Thyroid gland (tissue), 4 donors: ENCODE measurements around the gene AMZ1.
"Not testable (repeated sequence)": the region's sequence is repeated elsewhere in the genome, so short reads cannot be mapped to it uniquely, and the experiment has no call there.

Experiments used
- POLR2A ChIP-seq, 2 donors: fragments of 450-650 bp; IDR thresholded peaks; one replicate each; pipeline ENCODE4 v1.6.1; 2017; ENCODE audit warnings: antibody characterized with exemption in 2 of 2, mild to moderate bottlenecking in 2 of 2, moderate library complexity in 1 of 2
- TF ChIP-seq, protein P1 (sequence below), 6 experiments: fragments of 200-600 bp in 3 of 6; fragments of 450-650 bp in 3 of 6; sonication (generic) in 3 of 6; IDR thresholded peaks; one replicate each; pipeline ENCODE4 v1.5.1; 2016 to 2019; ENCODE audit warnings: antibody characterized with exemption in 6 of 6, mild to moderate bottlenecking in 2 of 6, inconsistent platforms in 1 of 6, moderate library complexity in 1 of 6

GRCh38 chr7:2694122-2694436 is 6.1 kb downstream of the AMZ1 start:
- TF ChIP-seq, protein P1, sequence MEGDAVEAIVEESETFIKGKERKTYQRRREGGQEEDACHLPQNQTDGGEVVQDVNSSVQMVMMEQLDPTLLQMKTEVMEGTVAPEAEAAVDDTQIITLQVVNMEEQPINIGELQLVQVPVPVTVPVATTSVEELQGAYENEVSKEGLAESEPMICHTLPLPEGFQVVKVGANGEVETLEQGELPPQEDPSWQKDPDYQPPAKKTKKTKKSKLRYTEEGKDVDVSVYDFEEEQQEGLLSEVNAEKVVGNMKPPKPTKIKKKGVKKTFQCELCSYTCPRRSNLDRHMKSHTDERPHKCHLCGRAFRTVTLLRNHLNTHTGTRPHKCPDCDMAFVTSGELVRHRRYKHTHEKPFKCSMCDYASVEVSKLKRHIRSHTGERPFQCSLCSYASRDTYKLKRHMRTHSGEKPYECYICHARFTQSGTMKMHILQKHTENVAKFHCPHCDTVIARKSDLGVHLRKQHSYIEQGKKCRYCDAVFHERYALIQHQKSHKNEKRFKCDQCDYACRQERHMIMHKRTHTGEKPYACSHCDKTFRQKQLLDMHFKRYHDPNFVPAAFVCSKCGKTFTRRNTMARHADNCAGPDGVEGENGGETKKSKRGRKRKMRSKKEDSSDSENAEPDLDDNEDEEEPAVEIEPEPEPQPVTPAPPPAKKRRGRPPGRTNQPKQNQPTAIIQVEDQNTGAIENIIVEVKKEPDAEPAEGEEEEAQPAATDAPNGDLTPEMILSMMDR (IDR thresholded peaks at IDR 0.05): not testable (repeated sequence)
- TF ChIP-seq POLR2A (IDR thresholded peaks at IDR 0.05): not testable (repeated sequence)
